22Rv1 (cell line): ENCODE results near the gene ETV1.

Source experiments
- ZFX ChIP-seq: fragments of 450-650 bp; IDR thresholded peaks from 2 replicates; pipeline ENCODE4 v1.6.1; 2017; ENCODE audit warnings: antibody characterized with exemption, borderline replicate concordance
- TF ChIP-seq, protein P1 (sequence below): fragments of 450-650 bp; IDR thresholded peaks from 2 replicates; pipeline ENCODE4 v1.5.1; 2017; ENCODE audit warnings: mild to moderate bottlenecking

DNA sequence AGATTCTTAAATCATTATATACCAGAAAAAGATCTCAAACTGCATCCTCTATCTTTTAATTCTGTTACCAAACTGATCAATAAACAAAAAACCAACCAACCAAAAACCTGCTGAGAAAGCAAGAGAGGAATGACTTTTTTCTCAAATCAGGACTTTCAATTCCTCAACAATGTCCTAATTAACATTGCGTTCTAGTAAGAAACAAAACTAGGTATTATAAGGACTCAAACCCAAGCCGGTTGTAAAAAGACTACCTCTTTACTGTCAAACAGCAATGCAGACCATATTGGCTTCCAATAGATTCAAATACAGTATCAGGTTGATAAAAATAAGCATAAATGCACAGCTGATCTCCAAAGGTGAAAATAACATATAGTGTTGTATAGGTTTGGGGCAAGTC is 57.3 kb downstream of the ETV1 start:
- TF ChIP-seq, protein P1, sequence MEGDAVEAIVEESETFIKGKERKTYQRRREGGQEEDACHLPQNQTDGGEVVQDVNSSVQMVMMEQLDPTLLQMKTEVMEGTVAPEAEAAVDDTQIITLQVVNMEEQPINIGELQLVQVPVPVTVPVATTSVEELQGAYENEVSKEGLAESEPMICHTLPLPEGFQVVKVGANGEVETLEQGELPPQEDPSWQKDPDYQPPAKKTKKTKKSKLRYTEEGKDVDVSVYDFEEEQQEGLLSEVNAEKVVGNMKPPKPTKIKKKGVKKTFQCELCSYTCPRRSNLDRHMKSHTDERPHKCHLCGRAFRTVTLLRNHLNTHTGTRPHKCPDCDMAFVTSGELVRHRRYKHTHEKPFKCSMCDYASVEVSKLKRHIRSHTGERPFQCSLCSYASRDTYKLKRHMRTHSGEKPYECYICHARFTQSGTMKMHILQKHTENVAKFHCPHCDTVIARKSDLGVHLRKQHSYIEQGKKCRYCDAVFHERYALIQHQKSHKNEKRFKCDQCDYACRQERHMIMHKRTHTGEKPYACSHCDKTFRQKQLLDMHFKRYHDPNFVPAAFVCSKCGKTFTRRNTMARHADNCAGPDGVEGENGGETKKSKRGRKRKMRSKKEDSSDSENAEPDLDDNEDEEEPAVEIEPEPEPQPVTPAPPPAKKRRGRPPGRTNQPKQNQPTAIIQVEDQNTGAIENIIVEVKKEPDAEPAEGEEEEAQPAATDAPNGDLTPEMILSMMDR = no peak
- TF ChIP-seq ZFX = no peak
